ENCODE results near the gene EIF4ENIF1. TPM values are rescaled to one million over a fixed set of nuclear protein-coding genes. Genes with fewer than 3 reads are reported as not detected.
"Not testable (repeated sequence)": the region's sequence is repeated elsewhere in the genome, so short reads cannot be mapped to it uniquely, and the experiment has no call there.

EIF4ENIF1 gene
- total RNA-seq, 4 donors from 2014 or later = 23.8 to 51.4 (median 25.0) TPM

DNA sequence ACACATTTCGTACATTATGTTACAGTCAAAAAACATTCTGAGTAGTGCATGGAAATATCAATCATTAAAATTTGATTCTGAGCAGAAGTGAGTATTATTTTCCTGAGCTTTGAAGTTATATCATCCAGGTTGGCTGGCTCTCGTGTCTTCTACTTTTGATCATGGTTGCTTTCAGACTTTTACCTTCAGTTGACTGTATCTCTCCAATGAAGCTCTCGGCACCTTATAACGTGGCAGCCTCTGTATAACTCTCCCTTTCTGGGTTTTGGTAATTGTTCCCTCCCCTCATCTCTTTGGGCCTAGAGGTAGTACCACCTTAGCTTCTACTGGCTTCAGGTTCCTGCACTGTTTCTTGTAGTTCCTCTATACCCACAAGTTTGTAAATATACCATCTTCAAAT lies 18.9 kb upstream of the EIF4ENIF1 start:
- H3K4me1 ChIP-seq = no peaks in the 10 kb centered on the region
- H3K27ac ChIP-seq (replicated peaks in 1 of 4) = no peak overlapping the region
- DNase-seq (ENCODE audit: extremely low spot score) = no peak
- WGBS = 98% methylated on average over 4 of the region's 4 CpGs
- no peak overlapping the region for H3K4me3 ChIP-seq
- peaks cover 0 to 25% (median 6%) of the 10 kb centered on the region in 4 donors for H3K36me3 ChIP-seq
- no peaks in the 10 kb centered on the region for H3K27me3 ChIP-seq
- TF ChIP-seq, protein P1, sequence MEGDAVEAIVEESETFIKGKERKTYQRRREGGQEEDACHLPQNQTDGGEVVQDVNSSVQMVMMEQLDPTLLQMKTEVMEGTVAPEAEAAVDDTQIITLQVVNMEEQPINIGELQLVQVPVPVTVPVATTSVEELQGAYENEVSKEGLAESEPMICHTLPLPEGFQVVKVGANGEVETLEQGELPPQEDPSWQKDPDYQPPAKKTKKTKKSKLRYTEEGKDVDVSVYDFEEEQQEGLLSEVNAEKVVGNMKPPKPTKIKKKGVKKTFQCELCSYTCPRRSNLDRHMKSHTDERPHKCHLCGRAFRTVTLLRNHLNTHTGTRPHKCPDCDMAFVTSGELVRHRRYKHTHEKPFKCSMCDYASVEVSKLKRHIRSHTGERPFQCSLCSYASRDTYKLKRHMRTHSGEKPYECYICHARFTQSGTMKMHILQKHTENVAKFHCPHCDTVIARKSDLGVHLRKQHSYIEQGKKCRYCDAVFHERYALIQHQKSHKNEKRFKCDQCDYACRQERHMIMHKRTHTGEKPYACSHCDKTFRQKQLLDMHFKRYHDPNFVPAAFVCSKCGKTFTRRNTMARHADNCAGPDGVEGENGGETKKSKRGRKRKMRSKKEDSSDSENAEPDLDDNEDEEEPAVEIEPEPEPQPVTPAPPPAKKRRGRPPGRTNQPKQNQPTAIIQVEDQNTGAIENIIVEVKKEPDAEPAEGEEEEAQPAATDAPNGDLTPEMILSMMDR (IDR thresholded peaks at IDR 0.05) = no peak
- TF ChIP-seq POLR2A (IDR thresholded peaks at IDR 0.05; ENCODE audit: low read depth) = no peak
- TF ChIP-seq EP300 (IDR thresholded peaks at IDR 0.05) = no peak
- TF ChIP-seq POLR2AphosphoS5 (IDR thresholded peaks at IDR 0.05) = no peak
- intact Hi-C loops (cut with DNase I) = no loop called here
- peaks cover 0 to 4% (median 0%) of the 10 kb centered on the region in 4 donors for H3K9me3 ChIP-seq

DNA sequence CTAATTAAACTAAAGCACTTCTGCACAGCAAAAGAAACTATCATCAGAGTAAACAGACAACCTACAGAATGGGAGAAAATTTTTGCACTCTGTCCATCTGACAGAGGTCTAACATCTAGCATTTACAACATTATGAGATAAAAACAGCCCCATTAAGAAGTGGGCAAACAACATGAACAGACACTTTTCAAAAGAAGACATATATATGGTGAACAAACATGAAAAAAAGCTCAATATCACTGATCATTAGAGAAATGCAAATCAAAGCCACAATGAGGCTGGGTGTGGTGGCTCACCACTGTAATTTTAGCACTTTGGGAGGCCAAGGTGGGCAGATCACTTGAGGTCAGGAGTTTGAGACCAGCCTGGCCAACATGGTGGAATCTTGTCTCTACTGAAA lies 17.9 kb upstream of the EIF4ENIF1 start:
- H3K9me3 ChIP-seq; H3K27me3 ChIP-seq; DNase-seq (ENCODE audit: extremely low spot score); H3K27ac ChIP-seq (replicated peaks in 1 of 4); intact Hi-C loops (cut with DNase I); H3K4me3 ChIP-seq; H3K4me1 ChIP-seq: not testable (repeated sequence)
- peaks cover 0 to 25% (median 3%) of the 10 kb centered on the region in 4 donors for H3K36me3 ChIP-seq

DNA sequence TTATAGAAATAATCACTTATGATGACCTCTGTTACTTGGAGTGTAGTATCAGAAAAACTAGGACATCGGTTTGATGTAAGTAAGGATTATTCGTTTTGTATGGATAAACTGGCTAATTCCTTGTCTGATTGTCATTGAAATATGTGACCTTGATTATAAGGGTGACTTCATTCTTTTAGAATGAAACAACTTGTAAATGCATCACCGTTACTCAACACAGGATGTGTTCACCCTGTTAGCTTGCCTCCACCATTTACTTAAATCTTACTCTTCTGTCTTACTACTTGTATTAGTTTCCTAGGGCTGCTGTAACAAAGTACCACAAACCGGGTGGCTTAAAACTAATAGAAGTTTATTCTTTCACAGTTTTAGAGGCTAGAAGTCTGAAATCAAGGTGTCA lies 14.6 kb upstream of the EIF4ENIF1 start:
- H3K36me3 ChIP-seq = peaks cover 0 to 19% (median 4%) of the 10 kb centered on the region in 4 donors
- no peaks in the 10 kb centered on the region for H3K4me1 ChIP-seq
- H3K4me3 ChIP-seq = no peak overlapping the region
- 84% methylated on average over 4 of the region's 4 CpGs for WGBS
- intact Hi-C loops (cut with DNase I) = no loop called here
- TF ChIP-seq, protein P1 (IDR thresholded peaks at IDR 0.05) = no peak
- TF ChIP-seq POLR2AphosphoS5 (IDR thresholded peaks at IDR 0.05) (no peak), POLR2A (IDR thresholded peaks at IDR 0.05; ENCODE audit: low read depth) (no peak), EP300 (IDR thresholded peaks at IDR 0.05) (no peak)
- H3K27me3 ChIP-seq = no peaks in the 10 kb centered on the region
- H3K27ac ChIP-seq (replicated peaks in 1 of 4) = no peak overlapping the region
- DNase-seq (ENCODE audit: extremely low spot score) = no peak
- peaks cover 0 to 4% (median 0%) of the 10 kb centered on the region in 4 donors for H3K9me3 ChIP-seq

DNA sequence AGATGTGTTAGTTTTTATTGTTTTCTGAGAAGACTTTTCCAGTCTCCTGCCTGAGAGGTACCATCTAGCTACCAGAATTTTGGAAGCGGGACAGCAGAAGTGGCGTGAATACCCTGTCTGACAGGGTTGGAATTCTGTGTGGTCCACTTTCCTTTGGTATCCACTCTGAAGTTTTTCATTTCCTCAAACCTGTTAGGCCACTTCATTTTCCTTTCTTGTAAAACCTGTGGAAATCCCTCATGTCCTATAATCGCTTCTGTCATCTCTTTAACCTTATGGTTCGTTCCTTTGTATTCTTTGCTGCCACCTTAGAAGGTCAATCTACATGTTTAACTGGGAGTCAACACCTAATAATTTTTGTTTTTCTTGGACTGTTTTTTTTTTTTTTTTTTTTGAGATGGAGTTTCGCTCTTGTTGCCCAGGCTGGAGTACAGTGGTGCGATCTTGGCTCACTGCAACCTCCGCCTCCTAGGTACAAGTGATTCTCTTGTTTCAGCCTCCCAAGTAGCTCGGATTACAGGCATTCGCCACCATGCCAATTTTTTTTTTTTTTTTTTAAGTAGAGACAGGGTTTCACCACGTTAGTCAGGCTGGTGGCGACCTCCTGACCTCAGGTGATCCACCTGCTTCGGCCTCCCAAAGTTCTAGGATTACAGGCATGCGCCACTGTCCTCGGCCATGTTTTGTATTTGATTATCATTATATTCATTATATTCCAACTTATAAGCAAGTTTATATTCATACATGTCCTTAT lies 13.7 kb upstream of the EIF4ENIF1 start:
- TF ChIP-seq POLR2A (IDR thresholded peaks at IDR 0.05; ENCODE audit: low read depth) = no peak
- TF ChIP-seq, protein P1 (IDR thresholded peaks at IDR 0.05) = no peak
- no peak for TF ChIP-seq EP300 (IDR thresholded peaks at IDR 0.05)
- TF ChIP-seq POLR2AphosphoS5 (IDR thresholded peaks at IDR 0.05) = no peak
- H3K36me3 ChIP-seq = peaks cover 0 to 13% (median 4%) of the 10 kb centered on the region in 4 donors
- no peaks in the 10 kb centered on the region for H3K4me1 ChIP-seq
- H3K4me3 ChIP-seq = no peak overlapping the region
- 93% methylated on average over 14 of the region's 14 CpGs for WGBS
- no peak for DNase-seq (ENCODE audit: extremely low spot score)
- no peaks in the 10 kb centered on the region for H3K27me3 ChIP-seq
- intact Hi-C loops (cut with DNase I) = no loop called here
- peaks cover 0 to 4% (median 0%) of the 10 kb centered on the region in 4 donors for H3K9me3 ChIP-seq
- H3K27ac ChIP-seq (replicated peaks in 1 of 4) = no peak overlapping the region

DNA sequence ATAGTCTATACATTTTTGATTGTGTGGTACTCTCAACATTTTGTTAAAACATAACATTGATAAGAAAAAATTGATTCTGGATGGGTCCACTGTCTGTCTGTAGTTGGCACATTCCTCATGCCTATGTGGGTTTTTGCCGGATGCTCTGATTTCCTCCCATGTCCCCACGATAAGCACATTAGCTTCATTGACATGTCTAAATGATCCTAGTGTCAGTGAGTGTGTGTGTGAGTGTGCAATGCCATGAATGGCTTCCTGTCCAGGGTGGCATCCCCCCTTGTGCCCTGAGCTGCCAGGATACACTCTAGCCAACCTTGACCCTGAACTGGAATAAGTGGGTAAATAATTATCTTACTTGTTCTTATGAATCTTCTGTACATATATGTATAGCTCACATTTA lies 12.1 kb upstream of the EIF4ENIF1 start:
- no peaks in the 10 kb centered on the region for H3K27me3 ChIP-seq
- H3K4me1 ChIP-seq = peaks cover 6 to 10% (median 9%) of the 10 kb centered on the region in 4 donors
- no peak overlapping the region for H3K27ac ChIP-seq (replicated peaks in 1 of 4)
- 82% methylated on average over 2 of the region's 2 CpGs for WGBS
- intact Hi-C loops (cut with DNase I) = no loop called here
- DNase-seq (ENCODE audit: extremely low spot score) = no peak
- H3K9me3 ChIP-seq = no peaks in the 10 kb centered on the region
- peaks cover 0 to 9% (median 4%) of the 10 kb centered on the region in 4 donors for H3K36me3 ChIP-seq
- H3K4me3 ChIP-seq = no peak overlapping the region
- TF ChIP-seq EP300 (IDR thresholded peaks at IDR 0.05) = no peak
- TF ChIP-seq, protein P1 (IDR thresholded peaks at IDR 0.05) = no peak
- TF ChIP-seq POLR2AphosphoS5 (IDR thresholded peaks at IDR 0.05) = no peak
- TF ChIP-seq POLR2A (IDR thresholded peaks at IDR 0.05; ENCODE audit: low read depth) = no peak
